NT2/D1 (cell line): ENCODE data around the gene KANK4.

Experiments used
- DNase-seq: peaks from one replicate; pipeline ENCODE4 v3.0.0-alpha.2; 2011; ENCODE audit warnings: low read depth, low spot score
- H3K27me3 ChIP-seq: 2 replicates; pipeline ENCODE4 v1.6.0; 2011; ENCODE audit warnings: mild to moderate bottlenecking; ENCODE audit not compliant: insufficient read length, insufficient read depth
- H3K36me3 ChIP-seq: 2 replicates; pipeline ENCODE4 v1.6.1; 2011; ENCODE audit warnings: mild to moderate bottlenecking, low read length, mixed read lengths; ENCODE audit not compliant: insufficient read depth, insufficient read length
- H3K4me1 ChIP-seq: 2 replicates; pipeline ENCODE4 v1.5.1; 2011; ENCODE audit not compliant: insufficient read depth, insufficient read length
- H3K4me3 ChIP-seq: 2 replicates; pipeline ENCODE4 v1.5.1; 2011; ENCODE audit warnings: low read depth; ENCODE audit not compliant: insufficient read length
- H3K9ac ChIP-seq: 2 replicates; pipeline ENCODE4 v1.6.0; 2011; ENCODE audit warnings: low read depth; ENCODE audit not compliant: insufficient read length
- H3K9me3 ChIP-seq: 2 replicates; pipeline ENCODE4 v1.5.1; 2011; ENCODE audit warnings: mild to moderate bottlenecking, low read length; ENCODE audit not compliant: insufficient read depth
- SUZ12 ChIP-seq: IDR thresholded peaks from 2 replicates; pipeline ENCODE4 v1.6.1; 2011; ENCODE audit not compliant: insufficient read length, insufficient read depth; ENCODE audit errors: extremely low read depth
- YY1 ChIP-seq: IDR thresholded peaks from 2 replicates; pipeline ENCODE4 v1.6.1; 2011; ENCODE audit not compliant: insufficient read length, insufficient read depth
- ZNF274 ChIP-seq: IDR thresholded peaks from 2 replicates; pipeline ENCODE4 v1.6.1; 2011; ENCODE audit warnings: mild to moderate bottlenecking, low read depth, low read length

KANK4 gene

DNA sequence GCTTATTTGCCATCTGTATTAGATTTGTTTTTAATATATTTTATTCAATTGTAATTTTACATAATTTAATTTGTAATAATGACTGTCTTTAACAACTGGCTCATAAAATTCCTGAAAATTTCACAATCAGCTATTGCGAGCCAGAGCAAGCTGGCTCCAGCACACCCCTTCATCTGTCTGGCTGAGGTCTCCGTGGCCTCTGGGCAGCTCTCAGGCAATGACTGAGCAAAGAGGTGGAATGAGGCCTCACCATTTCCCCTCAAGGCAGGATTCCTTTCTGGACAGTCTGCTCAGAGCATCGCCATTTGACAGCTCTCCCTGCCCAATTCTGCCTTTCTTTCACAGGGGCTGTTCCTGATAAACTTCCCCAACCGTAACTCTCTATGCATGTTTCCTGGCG, 5.8 kb upstream of the KANK4 start:
- Histone ChIP-seq H3K4me1 (peaks cover 14% of the 10 kb centered on the region), H3K9me3 (peaks cover 11% of the 10 kb centered on the region; the same call in 1 of the 2 replicates), H3K27me3 (peaks cover 7% of the 10 kb centered on the region), H3K36me3 (no peaks in the 10 kb centered on the region), H3K4me3 (no peak overlapping the region), H3K9ac (no peak overlapping the region)
- TF ChIP-seq YY1 (no peak), ZNF274 (no peak), SUZ12 (no peak)
- DNase-seq: no peak

DNA sequence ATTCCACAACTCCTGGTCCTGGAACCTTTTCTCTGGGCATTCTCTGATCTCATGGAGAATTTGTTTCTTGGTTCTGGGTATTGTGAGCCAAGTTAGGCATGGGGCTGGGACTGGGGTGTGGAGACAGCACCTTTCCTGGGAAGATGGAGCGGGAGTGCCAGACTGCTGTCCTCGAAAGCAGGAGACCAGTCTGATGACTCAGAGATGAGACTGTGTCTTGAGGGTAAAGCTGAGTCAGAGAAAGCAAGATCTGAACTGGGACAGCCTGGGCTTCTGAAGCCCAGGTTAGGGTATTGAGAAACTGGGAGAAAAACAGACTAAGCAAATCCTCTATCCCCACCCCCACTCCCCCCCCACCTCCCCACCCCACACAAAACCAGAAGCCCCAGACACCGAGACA, 2.2 kb upstream of the KANK4 start:
- Histone ChIP-seq H3K9ac (no peak overlapping the region), H3K27me3 (peaks cover 43% of the 10 kb centered on the region), H3K36me3 (no peaks in the 10 kb centered on the region), H3K4me1 (peaks cover 7% of the 10 kb centered on the region), H3K4me3 (no peak overlapping the region), H3K9me3 (0 out of 2 replicates have a peak, but pooled peaks cover under 1% of the 10 kb centered on the region)
- no peak for DNase-seq
- no peak for TF ChIP-seq ZNF274

DNA sequence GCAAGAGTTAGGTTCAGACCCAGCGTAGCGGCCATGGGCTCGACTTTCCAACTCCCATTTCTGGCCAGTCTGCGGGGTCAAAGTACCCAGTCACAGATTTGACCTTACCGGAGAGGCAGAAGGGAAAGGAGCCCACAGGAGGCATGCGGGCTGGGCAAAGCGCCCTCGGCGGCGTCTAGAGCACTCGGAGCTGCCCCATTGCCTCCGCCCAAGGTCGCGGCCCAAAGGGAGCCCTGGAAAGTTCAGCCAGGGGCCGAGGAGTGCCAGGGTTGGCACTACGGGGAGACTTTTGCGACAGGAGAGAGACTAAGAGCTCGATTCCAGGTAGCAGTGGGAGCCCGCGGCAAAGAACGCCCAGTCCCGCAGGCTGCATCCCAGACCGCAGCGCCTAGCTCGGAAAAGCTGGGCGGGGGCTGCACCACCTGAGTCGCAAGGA, 896 bp downstream of the KANK4 start:
- Histone ChIP-seq H3K4me1 (peaks cover 2% of the 10 kb centered on the region), H3K9me3 (no peaks in the 10 kb centered on the region), H3K36me3 (no peaks in the 10 kb centered on the region), H3K4me3 (peak overlapping the region; percentile 79), H3K27me3 (peaks cover 58% of the 10 kb centered on the region), H3K9ac (peak overlapping the region; percentile 83)
- DNase-seq: no peak
- no peak for TF ChIP-seq YY1
- no peak for TF ChIP-seq ZNF274
- peak; percentile 38 for TF ChIP-seq SUZ12

DNA sequence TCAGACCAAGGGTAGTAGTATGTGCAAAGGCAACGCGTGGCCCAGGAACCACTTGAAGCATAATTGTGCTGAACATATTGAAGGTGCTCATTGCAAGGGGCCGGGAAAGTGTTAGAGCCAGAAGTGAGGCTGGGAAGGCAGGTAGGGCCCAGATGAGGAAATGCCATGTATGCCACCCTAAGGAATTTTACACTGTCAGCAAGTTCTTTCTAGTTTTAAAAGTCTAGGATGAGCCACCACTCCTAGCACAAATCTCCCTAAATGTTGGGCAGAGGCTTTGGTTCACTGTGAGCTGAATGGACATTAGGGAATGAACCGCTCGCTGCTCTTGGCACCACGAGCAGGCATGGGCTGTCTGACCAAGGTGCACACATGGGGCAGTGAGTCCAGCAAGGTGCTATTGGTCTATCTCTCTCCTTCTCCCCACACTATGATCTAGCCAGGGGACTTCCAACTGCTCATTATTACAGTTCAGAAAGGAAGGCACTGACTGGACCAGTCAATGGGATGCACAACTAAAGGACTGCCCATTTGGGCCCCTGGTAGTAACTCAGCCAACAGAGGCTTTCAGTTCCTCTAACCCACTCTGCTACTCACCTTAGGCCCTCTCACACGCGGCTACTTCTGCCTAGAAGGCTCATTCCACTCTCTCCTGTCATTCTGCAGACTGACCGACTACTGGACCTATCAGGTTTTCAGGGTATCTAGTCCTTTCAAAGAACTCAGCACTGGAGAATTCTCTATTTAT, 2.0 kb downstream of the KANK4 start:
- H3K9ac ChIP-seq: no peak overlapping the region
- H3K27me3 ChIP-seq: peaks cover 62% of the 10 kb centered on the region
- no peak for DNase-seq
- TF ChIP-seq YY1 (no peak), SUZ12 (no peak), ZNF274 (no peak)
- H3K9me3 ChIP-seq: no peaks in the 10 kb centered on the region
- H3K4me3 ChIP-seq: no peak overlapping the region
- H3K4me1 ChIP-seq: peaks cover 2% of the 10 kb centered on the region
- H3K36me3 ChIP-seq: no peaks in the 10 kb centered on the region

DNA sequence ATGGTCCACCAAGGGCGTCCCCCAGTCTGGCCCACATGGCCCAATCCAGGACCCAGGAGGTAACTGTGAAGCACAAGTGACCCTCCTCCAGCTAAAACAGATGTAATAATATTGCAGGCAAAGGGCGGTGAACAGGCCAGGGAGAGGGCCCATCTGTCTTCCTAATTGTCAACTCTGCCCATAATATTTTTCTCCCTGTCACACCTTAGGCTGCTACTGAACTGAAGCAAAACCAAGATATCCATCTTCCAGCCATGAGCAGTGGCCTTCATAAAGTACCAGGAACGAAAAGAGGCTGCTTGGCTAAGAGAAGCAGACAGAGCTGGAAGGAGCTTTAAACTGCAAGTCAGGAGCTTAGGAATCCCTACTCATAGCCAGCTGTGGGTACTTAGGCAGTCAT, 3.1 kb downstream of the KANK4 start:
- no peak for TF ChIP-seq ZNF274
- no peak for TF ChIP-seq SUZ12
- no peak for TF ChIP-seq YY1
- Histone ChIP-seq H3K9ac (no peak overlapping the region), H3K9me3 (no peaks in the 10 kb centered on the region), H3K36me3 (no peaks in the 10 kb centered on the region), H3K27me3 (peaks cover 62% of the 10 kb centered on the region), H3K4me3 (no peak overlapping the region), H3K4me1 (peaks cover 6% of the 10 kb centered on the region)
- no peak for DNase-seq

DNA sequence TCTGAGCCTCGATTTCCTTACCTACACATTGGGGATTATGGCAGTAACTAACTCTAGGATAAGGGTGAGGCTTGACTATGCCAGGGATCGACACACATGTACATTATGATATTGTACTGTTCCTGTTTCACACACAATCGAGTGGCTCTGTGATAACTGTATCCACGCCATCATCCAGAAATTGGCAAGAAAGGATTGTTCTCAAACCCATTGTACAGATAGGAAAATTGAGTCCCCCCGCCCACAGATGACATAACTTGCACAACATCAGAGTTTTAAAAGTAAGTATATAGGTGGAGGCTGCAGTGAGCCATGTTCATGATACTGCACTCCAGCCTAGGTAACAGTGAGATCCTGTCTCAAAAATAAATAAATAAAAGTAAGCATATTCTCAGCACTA, 3.8 kb downstream of the KANK4 start:
- Histone ChIP-seq H3K36me3 (no peaks in the 10 kb centered on the region), H3K9ac (no peak overlapping the region), H3K27me3 (peaks cover 59% of the 10 kb centered on the region), H3K4me1 (peaks cover 6% of the 10 kb centered on the region), H3K9me3 (no peaks in the 10 kb centered on the region), H3K4me3 (no peak overlapping the region)
- no peak for DNase-seq
- TF ChIP-seq ZNF274 (no peak), YY1 (no peak), SUZ12 (no peak)

DNA sequence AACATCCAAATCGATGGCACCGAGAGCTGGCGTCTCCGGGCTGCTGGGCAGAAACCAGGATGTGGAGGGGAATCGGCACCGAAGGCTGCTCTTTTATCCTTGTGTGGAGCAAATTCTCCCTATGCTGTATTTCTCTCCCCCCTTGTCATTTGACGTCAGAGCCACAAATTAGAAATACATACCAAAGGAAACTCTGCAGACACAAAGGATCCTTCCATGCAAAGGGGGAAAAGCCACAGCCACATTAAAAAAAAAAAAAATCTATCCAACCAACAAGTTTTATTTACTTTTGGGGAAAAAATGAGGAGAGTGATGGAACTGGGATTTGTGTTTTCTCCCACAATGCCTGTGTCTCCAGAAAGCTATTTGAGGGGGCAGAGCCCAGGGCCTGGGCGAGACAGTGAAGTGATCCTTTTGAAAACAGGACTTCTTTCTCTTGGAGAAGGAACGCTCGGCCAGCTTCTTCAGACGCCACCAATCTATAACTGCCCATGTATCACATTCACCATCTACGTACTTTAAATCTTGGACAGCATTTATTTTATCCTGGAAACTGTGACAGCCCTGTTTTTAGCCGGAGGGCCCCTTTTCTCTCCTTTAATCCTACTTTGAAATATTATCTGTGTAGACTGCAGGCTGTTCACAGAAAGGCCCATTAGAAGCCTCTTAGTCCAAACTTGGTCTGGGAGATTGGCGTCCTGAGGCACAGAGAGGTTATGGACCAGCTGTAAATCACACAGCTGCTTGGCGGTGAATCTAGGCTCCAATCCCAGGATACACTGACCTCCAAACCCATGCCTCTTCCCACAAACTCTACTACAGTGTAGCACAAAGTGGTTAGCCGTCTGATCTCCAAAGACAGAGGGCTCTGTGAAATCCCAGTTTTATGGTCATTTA, 4.5 kb downstream of the KANK4 start:
- no peak for TF ChIP-seq ZNF274
- TF ChIP-seq YY1: no peak
- no peak for TF ChIP-seq SUZ12
- no peaks in the 10 kb centered on the region for H3K36me3 ChIP-seq
- H3K4me1 ChIP-seq: peaks cover 6% of the 10 kb centered on the region
- no peak for DNase-seq
- peaks cover 52% of the 10 kb centered on the region for H3K27me3 ChIP-seq
- no peaks in the 10 kb centered on the region for H3K9me3 ChIP-seq
- no peak overlapping the region for H3K4me3 ChIP-seq
- H3K9ac ChIP-seq: no peak overlapping the region
